HG02571 (cell line): Measurements from ENCODE around the gene CTDSP1.

Experiments used
- ATAC-seq: cut with Tn5 transposase; IDR thresholded peaks from one replicate; pipeline ENCODE4 v1.9.1; 2021; ENCODE audit warnings: mild to moderate bottlenecking, moderate library complexity; ENCODE audit not compliant: unreplicated experiment

CTDSP1 gene

DNA sequence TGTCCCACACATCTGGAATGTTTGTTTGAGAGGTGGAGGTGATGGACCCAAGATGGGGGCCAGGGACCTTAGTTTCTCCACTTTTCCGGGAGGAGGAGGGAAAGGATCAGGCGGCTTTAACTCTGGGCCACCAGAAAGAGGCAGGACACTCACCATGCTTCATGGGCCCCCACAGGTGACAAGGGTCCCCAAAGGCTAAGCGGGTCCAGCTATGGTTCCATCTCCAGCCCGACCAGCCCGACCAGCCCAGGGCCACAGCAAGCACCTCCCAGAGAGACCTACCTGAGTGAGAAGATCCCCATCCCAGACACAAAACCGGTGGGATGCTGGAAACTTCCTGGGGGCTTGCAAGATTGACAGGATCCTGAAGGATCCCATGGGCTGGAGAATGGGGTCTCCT is 16.9 kb upstream of the CTDSP1 start:
- ATAC-seq = no peak

- ATAC-seq = no peak
Measured at GRCh38 chr2:218383892-218384519, 15.7 kb upstream of the CTDSP1 start.

GRCh38 chr2:218384975-218385374 is 14.7 kb upstream of the CTDSP1 start:
- no peak for ATAC-seq

DNA sequence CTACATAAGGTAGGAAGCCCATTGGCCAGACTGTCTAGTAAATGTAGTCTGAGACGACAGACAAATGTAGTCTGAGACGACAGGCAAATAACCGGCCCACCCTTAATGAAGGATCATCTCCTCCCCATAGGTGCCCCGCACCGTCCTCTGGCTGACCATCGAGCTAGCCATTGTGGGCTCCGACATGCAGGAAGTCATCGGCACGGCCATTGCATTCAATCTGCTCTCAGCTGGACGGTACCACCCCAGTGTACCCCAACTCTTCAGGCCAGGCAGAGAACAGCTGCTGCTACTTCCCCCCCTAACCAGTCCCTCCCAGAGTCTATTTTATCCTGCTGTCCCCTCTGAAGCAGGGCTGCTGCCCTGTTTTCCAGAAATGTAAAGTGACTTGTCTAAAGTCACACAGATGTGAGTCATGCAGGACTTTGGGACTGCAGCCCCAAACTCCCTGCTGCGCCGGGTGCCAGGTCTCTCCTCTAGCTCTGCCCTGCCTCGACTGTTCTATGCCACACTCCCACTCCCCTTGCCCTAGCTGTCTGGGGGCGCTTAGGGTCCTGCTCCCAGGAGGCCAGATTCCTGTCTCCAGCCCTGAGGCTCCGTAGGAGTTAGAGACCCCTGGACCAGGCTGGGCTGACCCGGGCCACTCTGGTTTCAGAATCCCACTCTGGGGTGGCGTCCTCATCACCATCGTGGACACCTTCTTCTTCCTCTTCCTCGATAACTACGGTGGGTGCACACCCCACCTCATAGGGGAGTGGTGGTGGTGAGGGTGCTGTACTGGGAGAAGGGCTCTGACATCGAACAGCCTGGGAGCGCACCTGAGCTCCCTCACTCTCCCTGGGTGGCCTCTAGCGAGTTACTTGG is 12.9 kb upstream of the CTDSP1 start:
- ATAC-seq = no peak

- no peak for ATAC-seq
Measured at GRCh38 chr2:218387369-218388194, 12.1 kb upstream of the CTDSP1 start.

GRCh38 chr2:218389333-218390150 is 10.1 kb upstream of the CTDSP1 start:
- no peak for ATAC-seq

GRCh38 chr2:218391202-218391601 is 8.5 kb upstream of the CTDSP1 start:
- ATAC-seq = no peak

DNA sequence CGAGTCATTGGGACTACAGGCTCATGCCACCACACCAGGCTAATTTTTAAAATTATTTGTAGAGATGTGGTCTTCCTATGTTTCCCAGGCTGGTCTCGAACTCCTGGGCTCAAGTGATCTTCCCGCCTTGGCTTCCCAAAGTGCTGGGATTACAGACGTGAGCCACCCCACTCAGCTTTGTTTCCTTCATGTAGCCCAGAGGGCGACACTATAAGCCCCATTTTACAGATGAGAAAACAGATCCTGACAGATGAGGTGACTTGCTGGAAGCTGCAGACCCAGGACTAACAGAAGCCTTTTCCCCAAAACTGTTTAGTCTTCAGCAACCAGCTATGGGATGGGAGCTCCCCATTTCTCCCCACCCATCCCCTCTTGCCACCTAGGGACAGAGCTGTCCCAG is 7.2 kb upstream of the CTDSP1 start:
- ATAC-seq = no peak

- ATAC-seq = no peak
Measured at GRCh38 chr2:218392891-218393462, 6.7 kb upstream of the CTDSP1 start.

GRCh38 chr2:218393750-218394290 is 5.8 kb upstream of the CTDSP1 start:
- no peak for ATAC-seq

DNA sequence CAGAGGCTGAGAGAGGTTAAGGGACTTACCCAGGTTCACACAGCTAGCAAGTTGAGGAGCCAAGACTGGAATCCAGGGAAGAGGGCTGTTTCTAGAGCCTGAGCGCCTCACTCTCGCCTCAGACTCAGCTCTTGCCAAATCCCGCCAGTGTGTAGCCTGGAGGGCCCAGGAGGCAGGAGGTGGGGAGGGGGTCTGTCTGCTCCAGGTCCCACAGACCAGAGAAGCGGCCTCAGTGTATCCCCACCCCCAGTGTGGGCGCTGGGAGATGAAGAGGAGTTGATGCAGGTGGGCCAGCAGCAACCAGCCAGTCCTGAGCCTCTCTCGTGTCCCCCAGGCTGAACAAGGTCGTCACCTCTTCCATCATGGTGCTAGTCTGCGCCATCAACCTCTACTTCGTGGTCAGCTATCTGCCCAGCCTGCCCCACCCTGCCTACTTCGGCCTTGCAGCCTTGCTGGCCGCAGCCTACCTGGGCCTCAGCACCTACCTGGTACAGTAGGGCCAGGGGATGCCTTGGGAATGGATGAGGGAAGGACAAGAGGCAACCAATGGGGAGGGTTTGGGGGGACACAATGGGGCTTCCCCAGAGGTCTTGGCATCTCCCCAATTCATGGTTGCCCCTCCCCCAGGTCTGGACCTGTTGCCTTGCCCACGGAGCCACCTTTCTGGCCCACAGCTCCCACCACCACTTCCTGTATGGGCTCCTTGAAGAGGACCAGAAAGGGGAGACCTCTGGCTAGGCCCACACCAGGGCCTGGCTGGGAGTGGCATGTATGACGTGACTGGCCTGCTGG is 5.2 kb upstream of the CTDSP1 start:
- no peak for ATAC-seq

- no peak for ATAC-seq
Measured at GRCh38 chr2:218395090-218395444, 4.6 kb upstream of the CTDSP1 start.

GRCh38 chr2:218395456-218395825 is 4.2 kb upstream of the CTDSP1 start:
- no peak for ATAC-seq

- peak; percentile 42 for ATAC-seq
Measured at GRCh38 chr2:218395826-218396687, 3.6 kb upstream of the CTDSP1 start.

- ATAC-seq = no peak
Measured at GRCh38 chr2:218396688-218397462, 2.8 kb upstream of the CTDSP1 start.

DNA sequence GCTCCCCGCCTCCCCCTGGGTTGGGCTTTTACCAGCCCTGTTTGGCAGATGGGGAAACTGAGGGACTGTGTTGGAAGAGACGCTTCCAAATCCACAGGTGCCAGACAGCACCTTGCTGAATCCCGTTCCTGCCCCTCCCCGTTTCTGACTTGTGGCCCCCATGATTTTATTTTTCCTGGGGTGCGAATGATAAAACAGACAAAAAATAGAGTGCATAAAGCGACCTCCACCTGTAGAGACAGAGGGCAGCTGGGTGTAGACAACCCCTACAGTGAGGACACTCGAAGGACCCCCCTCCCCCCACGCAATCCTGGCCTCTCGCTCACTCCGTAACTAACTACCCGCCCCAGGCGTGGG is 2.2 kb upstream of the CTDSP1 start:
- ATAC-seq = no peak

DNA sequence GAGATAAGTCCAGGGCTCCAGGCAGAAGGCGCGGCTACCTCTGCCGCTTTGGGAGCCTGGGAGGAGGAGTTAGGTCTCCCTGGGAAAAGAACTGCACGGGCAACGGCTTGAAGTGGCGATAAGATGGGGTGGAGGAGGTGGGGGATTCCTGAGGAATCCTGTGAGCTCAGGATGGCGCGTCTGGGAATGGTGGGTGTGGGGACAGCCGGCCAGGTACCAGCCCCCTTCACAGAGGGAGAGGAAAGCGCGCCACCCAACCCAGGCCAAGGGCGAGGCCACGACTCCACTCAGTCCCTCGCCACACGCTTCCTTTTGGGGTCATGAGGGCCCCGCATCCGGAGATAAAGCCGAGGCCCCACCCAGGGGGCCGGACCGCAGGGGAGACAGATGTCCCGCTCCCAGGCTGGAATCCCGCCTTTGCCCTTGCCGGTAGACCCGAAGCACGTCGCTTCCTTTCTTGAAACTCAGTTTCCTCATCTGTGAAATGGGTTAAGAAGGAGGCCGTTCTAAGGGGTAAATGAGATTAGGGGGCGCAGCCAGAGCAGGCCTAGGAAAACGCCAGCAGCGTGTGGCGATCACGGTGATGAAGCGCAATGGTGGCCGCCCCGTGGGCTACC is 1.7 kb upstream of the CTDSP1 start:
- no peak for ATAC-seq
